Hepatocyte (in vitro differentiated cells): Measurements from ENCODE around the gene PRR29. TPM values are rescaled to one million over a fixed set of nuclear protein-coding genes. Genes with fewer than 3 reads are reported as not detected.

Experiments used
- DNase-seq: peaks from one replicate; pipeline ENCODE4 v3.0.0-alpha.2; 2016; ENCODE audit warnings: low spot score
- H2AFZ ChIP-seq: fragments of 200-600 bp; sonication (generic); 2 replicates; pipeline ENCODE4 v1.6.0; 2016; ENCODE audit warnings: antibody characterized with exemption, mild to moderate bottlenecking
- H3K27ac ChIP-seq: fragments of 200-600 bp; sonication (generic); 2 replicates; pipeline ENCODE4 v1.5.1; 2016; ENCODE audit warnings: mild to moderate bottlenecking
- H3K27me3 ChIP-seq: fragments of 200-600 bp; sonication (generic); 2 replicates; pipeline ENCODE4 v1.6.1; 2016
- H3K36me3 ChIP-seq: fragments of 200-600 bp; sonication (generic); replicated peaks from 2 replicates; pipeline ENCODE4 v1.5.1; 2016; ENCODE audit warnings: low read depth; ENCODE audit not compliant: insufficient read depth
- H3K4me1 ChIP-seq: fragments of 200-600 bp; sonication (generic); 2 replicates; pipeline ENCODE4 v1.5.1; 2016; ENCODE audit warnings: mild to moderate bottlenecking, moderate library complexity; ENCODE audit not compliant: insufficient read depth
- H3K4me2 ChIP-seq: fragments of 200-600 bp; sonication (generic); 2 replicates; pipeline ENCODE4 v1.6.0; 2016
- H3K4me3 ChIP-seq: fragments of 200-600 bp; sonication (generic); 2 replicates; pipeline ENCODE4 v1.5.1; 2016; ENCODE audit warnings: mild to moderate bottlenecking
- H3K79me2 ChIP-seq: fragments of 200-600 bp; sonication (generic); 2 replicates; pipeline ENCODE4 v1.6.0; 2017; ENCODE audit warnings: mild to moderate bottlenecking
- H3K9me2 ChIP-seq: fragments of 200-600 bp; sonication (generic); replicated peaks from 2 replicates; pipeline ENCODE4 v1.6.0; 2017; ENCODE audit warnings: mild to moderate bottlenecking; ENCODE audit not compliant: insufficient read depth
- H3K9me3 ChIP-seq: fragments of 200-600 bp; sonication (generic); 2 replicates; pipeline ENCODE4 v1.5.1; 2016; ENCODE audit warnings: low read depth, mild to moderate bottlenecking
- H4K20me1 ChIP-seq: fragments of 200-600 bp; sonication (generic); 2 replicates; pipeline ENCODE4 v1.6.0; 2016; ENCODE audit warnings: mild to moderate bottlenecking; ENCODE audit not compliant: insufficient read depth, poor library complexity, severe bottlenecking
- EZH2 ChIP-seq: fragments of 200-600 bp; sonication (generic); IDR thresholded peaks from 2 replicates; pipeline ENCODE4 v1.6.1; 2016; ENCODE audit warnings: antibody characterized with exemption, mild to moderate bottlenecking, borderline replicate concordance
- EZH2phosphoT487 ChIP-seq: fragments of 200-600 bp; sonication (generic); IDR thresholded peaks from one replicate; pipeline ENCODE4 v1.6.1; 2018; ENCODE audit warnings: antibody characterized with exemption, mild to moderate bottlenecking, low read depth, moderate library complexity; ENCODE audit not compliant: unreplicated experiment, severe bottlenecking
- WGBS: methylation state at CpG from one replicate; pipeline ENCODE4 v1.1.6; 2016; ENCODE audit warnings: low lambda C conversion rate; ENCODE audit errors: missing lambda C conversion rate; 5-methylcytosine and 5-hydroxymethylcytosine counted together
- polyA plus RNA-seq: library from polyadenylated mRNA; unstranded; fragments of >200 nt; fragmentation: Nextera tagmentation; extraction: Ambion mirVana; gene quantifications from 2 replicates; pipeline ENCODE4 v1.2.1, GENCODE V29; 2016
- total RNA-seq: library from RNA; depleted of rRNA; stranded (reverse); fragments of >200 nt; gene quantifications from 2 replicates; pipeline ENCODE4 v1.2.3, GENCODE V29; 2014
- TF ChIP-seq, protein P1 (sequence below): fragments of 200-600 bp; sonication (generic); IDR thresholded peaks from 2 replicates; pipeline ENCODE4 v1.5.1; 2016; ENCODE audit warnings: antibody characterized with exemption, mild to moderate bottlenecking; ENCODE audit not compliant: poor library complexity

Gene PRR29
- total RNA-seq: 0.13 and 0.36 TPM in 2 replicates
- polyA plus RNA-seq: 0.62 and 1.4 TPM in 2 replicates

GRCh38 chr17:63998050-63998720 lies at the start of gene PRR29:
Gene PRR29 (plus strand): TSS chr17:63998351. CDS start chr17:63998365, 14 bp downstream.
- peak within 1 kb of the TSS; percentile 77 for H3K4me3 ChIP-seq
- no peaks in the 10 kb centered on the region for H3K9me2 ChIP-seq
- H2AFZ ChIP-seq: peak within 1 kb of the TSS; percentile 88
- peak; percentile 93 for DNase-seq
- WGBS: 1% methylated on average over 19 of the region's 43 CpGs
- H3K9me3 ChIP-seq: no peaks in the 10 kb centered on the region
- H3K27me3 ChIP-seq: peaks cover 32% of the 10 kb centered on the region
- no peaks in the 10 kb centered on the region for H3K79me2 ChIP-seq
- H3K4me2 ChIP-seq: peak within 1 kb of the TSS; percentile 98
- H3K4me1 ChIP-seq: peaks cover 10% of the 10 kb centered on the region
- no peak within 1 kb of the TSS for H3K27ac ChIP-seq
- H4K20me1 ChIP-seq: no peaks in the 10 kb centered on the region
- TF ChIP-seq, protein P1, sequence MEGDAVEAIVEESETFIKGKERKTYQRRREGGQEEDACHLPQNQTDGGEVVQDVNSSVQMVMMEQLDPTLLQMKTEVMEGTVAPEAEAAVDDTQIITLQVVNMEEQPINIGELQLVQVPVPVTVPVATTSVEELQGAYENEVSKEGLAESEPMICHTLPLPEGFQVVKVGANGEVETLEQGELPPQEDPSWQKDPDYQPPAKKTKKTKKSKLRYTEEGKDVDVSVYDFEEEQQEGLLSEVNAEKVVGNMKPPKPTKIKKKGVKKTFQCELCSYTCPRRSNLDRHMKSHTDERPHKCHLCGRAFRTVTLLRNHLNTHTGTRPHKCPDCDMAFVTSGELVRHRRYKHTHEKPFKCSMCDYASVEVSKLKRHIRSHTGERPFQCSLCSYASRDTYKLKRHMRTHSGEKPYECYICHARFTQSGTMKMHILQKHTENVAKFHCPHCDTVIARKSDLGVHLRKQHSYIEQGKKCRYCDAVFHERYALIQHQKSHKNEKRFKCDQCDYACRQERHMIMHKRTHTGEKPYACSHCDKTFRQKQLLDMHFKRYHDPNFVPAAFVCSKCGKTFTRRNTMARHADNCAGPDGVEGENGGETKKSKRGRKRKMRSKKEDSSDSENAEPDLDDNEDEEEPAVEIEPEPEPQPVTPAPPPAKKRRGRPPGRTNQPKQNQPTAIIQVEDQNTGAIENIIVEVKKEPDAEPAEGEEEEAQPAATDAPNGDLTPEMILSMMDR: no peak
- TF ChIP-seq EZH2 (no peak), EZH2phosphoT487 (no peak)
- H3K36me3 ChIP-seq: no peaks in the 10 kb centered on the region

DNA sequence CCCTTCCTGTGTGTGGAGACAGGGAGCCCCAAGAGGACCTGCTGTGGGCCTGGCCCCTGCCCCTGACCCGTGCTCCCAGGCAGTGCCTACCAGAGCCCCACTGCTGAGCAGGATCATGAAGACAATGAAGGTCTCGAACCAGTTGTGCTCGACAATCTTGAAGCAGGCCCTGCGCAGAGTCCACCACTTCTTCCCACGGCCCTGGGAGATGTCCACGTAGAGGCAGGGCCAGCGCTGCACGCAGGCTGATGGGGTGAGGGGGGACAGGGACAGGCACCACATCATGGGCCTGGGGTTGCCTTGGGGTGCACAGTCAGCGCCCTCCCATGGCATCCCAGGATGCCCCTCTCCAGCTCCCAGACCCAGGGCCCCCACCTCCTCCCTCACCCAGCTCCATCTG lies 49.6 kb upstream of the PRR29 start:
- WGBS: 92% methylated on average over 9 of the region's 9 CpGs

GRCh38 chr17:63949576-63950250 lies 48.4 kb upstream of the PRR29 start:
- H3K36me3 ChIP-seq: no peaks in the 10 kb centered on the region
- H3K4me3 ChIP-seq: no peak overlapping the region
- no peak overlapping the region for H3K4me2 ChIP-seq
- no peaks in the 10 kb centered on the region for H3K79me2 ChIP-seq
- DNase-seq: no peak
- H2AFZ ChIP-seq: no peak overlapping the region
- WGBS: 76% methylated on average over 14 of the region's 18 CpGs
- TF ChIP-seq EZH2: no peak
- TF ChIP-seq EZH2phosphoT487: no peak
- TF ChIP-seq, protein P1: no peak
- H3K4me1 ChIP-seq: no peaks in the 10 kb centered on the region
- no peaks in the 10 kb centered on the region for H3K9me2 ChIP-seq
- H3K9me3 ChIP-seq: no peaks in the 10 kb centered on the region
- H4K20me1 ChIP-seq: no peaks in the 10 kb centered on the region
- H3K27ac ChIP-seq: no peak overlapping the region
- no peaks in the 10 kb centered on the region for H3K27me3 ChIP-seq

More for the DNA sequence above, 49.6 kb upstream of the PRR29 start:
- no peaks in the 10 kb centered on the region for H3K9me3 ChIP-seq
- no peak overlapping the region for H3K27ac ChIP-seq
- H3K4me2 ChIP-seq: no peak overlapping the region
- no peaks in the 10 kb centered on the region for H3K4me1 ChIP-seq
- H4K20me1 ChIP-seq: no peaks in the 10 kb centered on the region
- no peaks in the 10 kb centered on the region for H3K27me3 ChIP-seq
- H3K36me3 ChIP-seq: no peaks in the 10 kb centered on the region
- no peaks in the 10 kb centered on the region for H3K9me2 ChIP-seq
- H3K4me3 ChIP-seq: no peak overlapping the region
- no peaks in the 10 kb centered on the region for H3K79me2 ChIP-seq
- TF ChIP-seq, protein P1: no peak
- H2AFZ ChIP-seq: no peak overlapping the region
- DNase-seq: no peak
